Loucy (cell line): ENCODE data around the gene GRAP.

ENCODE experiments used
- H2AFZ ChIP-seq: fragments of 200-600 bp; sonication (generic); 2 replicates; pipeline ENCODE4 v1.6.0; 2016; ENCODE audit warnings: antibody characterized with exemption, mild to moderate bottlenecking, low read length, moderate library complexity
- H3F3A ChIP-seq: fragments of 200-600 bp; 2 replicates; pipeline ENCODE4 v1.6.0; 2016; ENCODE audit warnings: antibody characterized with exemption, low read depth, mild to moderate bottlenecking
- H3K27me3 ChIP-seq: fragments of 200-600 bp; sonication (generic); 2 replicates; pipeline ENCODE4 v1.6.1; 2014; ENCODE audit warnings: low read length, mild to moderate bottlenecking; ENCODE audit not compliant: insufficient read depth, poor library complexity, severe bottlenecking
- H3K36me3 ChIP-seq: fragments of 200-600 bp; sonication (generic); 2 replicates; pipeline ENCODE4 v1.6.1; 2016; ENCODE audit warnings: low read length; ENCODE audit not compliant: insufficient read depth
- H3K4me1 ChIP-seq: fragments of 200-600 bp; sonication (generic); 2 replicates; pipeline ENCODE4 v1.5.1; 2014; ENCODE audit warnings: low read length, mild to moderate bottlenecking; ENCODE audit not compliant: insufficient read depth, poor library complexity, severe bottlenecking
- H3K4me2 ChIP-seq: fragments of 200-600 bp; sonication (generic); 2 replicates; pipeline ENCODE4 v1.6.0; 2014; ENCODE audit warnings: antibody characterized with exemption, low read length, low read depth, mild to moderate bottlenecking; ENCODE audit not compliant: poor library complexity, severe bottlenecking
- H3K4me3 ChIP-seq: fragments of 200-600 bp; sonication (generic); 2 replicates; pipeline ENCODE4 v1.5.1; 2014; ENCODE audit warnings: low read length, mild to moderate bottlenecking, mixed read lengths; ENCODE audit not compliant: poor library complexity, severe bottlenecking
- H3K79me2 ChIP-seq: fragments of 200-600 bp; sonication (generic); 2 replicates; pipeline ENCODE4 v1.6.1; 2014; ENCODE audit warnings: low read length; ENCODE audit not compliant: insufficient read depth
- H3K9ac ChIP-seq: fragments of 200-600 bp; sonication (generic); 2 replicates; pipeline ENCODE4 v1.6.0; 2014; ENCODE audit warnings: mild to moderate bottlenecking, low read depth, low read length, moderate library complexity; ENCODE audit not compliant: poor library complexity, severe bottlenecking
- H3K9me2 ChIP-seq: fragments of 200-600 bp; sonication (generic); replicated peaks from 2 replicates; pipeline ENCODE4 v1.6.1; 2016; ENCODE audit warnings: low read depth, low read length, mixed read lengths
- H3K9me3 ChIP-seq: fragments of 200-600 bp; sonication (generic); 2 replicates; pipeline ENCODE4 v1.6.1; 2014; ENCODE audit warnings: mild to moderate bottlenecking, antibody characterized with exemption, low read length, low read depth; ENCODE audit not compliant: insufficient read depth
- H4K20me1 ChIP-seq: fragments of 200-600 bp; sonication (generic); 2 replicates; pipeline ENCODE4 v1.6.0; 2014; ENCODE audit warnings: antibody characterized with exemption, low read length, mild to moderate bottlenecking; ENCODE audit not compliant: insufficient read depth, poor library complexity, severe bottlenecking
- CTCF ChIP-seq: fragments of 200-600 bp; sonication (generic); conservative IDR thresholded peaks from 2 replicates; pipeline ENCODE4 v1.5.1; 2014; ENCODE audit warnings: mild to moderate bottlenecking, antibody characterized with exemption, low read length
- EZH2phosphoT487 ChIP-seq: fragments of 200-600 bp; IDR thresholded peaks from 2 replicates; pipeline ENCODE4 v1.6.1; 2018; ENCODE audit warnings: antibody characterized with exemption, mild to moderate bottlenecking, moderate library complexity, borderline replicate concordance

GRAP gene

GRCh38 chr17:18985475-18985874, 61.3 kb downstream of the GRAP start:
- Histone ChIP-seq H3K4me2 (no peak overlapping the region), H3K4me3 (no peak overlapping the region), H3K27me3 (peaks cover 8% of the 10 kb centered on the region), H3F3A (no peaks in the 10 kb centered on the region), H3K4me1 (peaks cover 38% of the 10 kb centered on the region), H3K9me2 (no peaks in the 10 kb centered on the region), H3K79me2 (no peaks in the 10 kb centered on the region), H2AFZ (no peak overlapping the region), H3K9ac (no peak overlapping the region), H4K20me1 (no peaks in the 10 kb centered on the region), H3K9me3 (no peaks in the 10 kb centered on the region), H3K36me3 (no peaks in the 10 kb centered on the region)
- TF ChIP-seq CTCF (no peak), EZH2phosphoT487 (no peak)

GRCh38 chr17:18984273-18985114, 62.3 kb downstream of the GRAP start:
- TF ChIP-seq EZH2phosphoT487 (no peak), CTCF (no peak)
- no peaks in the 10 kb centered on the region for H3K9me2 ChIP-seq
- H3K79me2 ChIP-seq: no peaks in the 10 kb centered on the region
- H3K4me1 ChIP-seq: peaks cover 33% of the 10 kb centered on the region
- no peak overlapping the region for H3K4me2 ChIP-seq
- H3K9me3 ChIP-seq: no peaks in the 10 kb centered on the region
- no peak overlapping the region for H3K4me3 ChIP-seq
- no peaks in the 10 kb centered on the region for H4K20me1 ChIP-seq
- no peak overlapping the region for H2AFZ ChIP-seq
- no peaks in the 10 kb centered on the region for H3K36me3 ChIP-seq
- H3K9ac ChIP-seq: no peak overlapping the region
- H3K27me3 ChIP-seq: peaks cover 8% of the 10 kb centered on the region
- no peaks in the 10 kb centered on the region for H3F3A ChIP-seq

- Histone ChIP-seq H3K4me2 (no peak overlapping the region), H3K4me3 (no peak overlapping the region), H3K9me2 (no peaks in the 10 kb centered on the region), H4K20me1 (no peaks in the 10 kb centered on the region), H3K9ac (no peak overlapping the region), H3F3A (no peaks in the 10 kb centered on the region), H3K9me3 (no peaks in the 10 kb centered on the region), H3K79me2 (no peaks in the 10 kb centered on the region), H3K27me3 (peaks cover 8% of the 10 kb centered on the region), H3K4me1 (peaks cover 13% of the 10 kb centered on the region), H3K36me3 (no peaks in the 10 kb centered on the region), H2AFZ (no peak overlapping the region)
- TF ChIP-seq EZH2phosphoT487 (no peak), CTCF (no peak)
These were observed 64.9 kb downstream of the GRAP start for GRCh38 chr17:18981642-18982424.
